NCI-H2196 treated with DMSO at 0.1 percent for 48 hours (cell line): ENCODE results near the gene CD36.

Experiments
- DNase-seq: peaks from one replicate; lab custom pipeline; 2025; ENCODE audit not compliant: unreplicated experiment; lab: John Stamatoyannopoulos, UW

The CD36 gene

DNA sequence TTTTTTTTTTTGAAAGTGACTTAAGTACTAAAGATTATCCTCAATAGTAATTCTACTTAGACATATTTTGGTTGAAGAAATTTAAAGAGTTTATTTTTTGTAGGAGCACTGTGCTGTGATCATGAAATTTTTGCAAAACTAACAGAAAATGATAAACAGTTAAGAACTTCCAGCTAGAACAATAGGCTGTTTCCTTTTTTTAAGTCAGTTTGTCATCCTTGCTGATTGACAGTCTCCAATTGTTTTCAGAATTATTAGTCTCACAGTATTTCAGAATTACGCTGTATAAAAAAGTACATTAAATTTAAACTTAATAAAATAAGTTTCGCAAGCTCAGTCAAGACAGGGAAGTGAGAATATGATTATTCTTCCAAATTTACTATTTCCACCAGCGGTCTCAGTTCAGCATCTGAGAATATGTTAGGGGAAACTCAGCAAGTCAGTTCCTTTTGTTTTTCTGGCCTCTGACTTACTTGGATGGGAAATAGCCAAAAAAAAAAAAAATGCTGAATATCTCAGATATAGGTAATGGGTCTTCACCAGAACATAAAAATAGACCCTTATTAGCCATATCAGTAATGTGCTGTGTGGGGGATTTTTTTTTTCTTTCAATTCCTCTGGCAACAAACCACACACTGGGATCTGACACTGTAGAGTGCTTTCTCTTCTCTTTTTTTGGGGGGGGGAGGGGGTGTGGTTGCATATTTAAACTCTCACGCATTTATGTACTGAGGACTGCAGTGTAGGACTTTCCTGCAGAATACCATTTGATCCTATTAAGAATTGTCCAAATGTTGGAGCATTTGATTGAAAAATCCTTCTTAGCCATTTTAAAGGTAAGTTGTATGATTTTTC, at the start of gene CD36:
Gene CD36 (plus strand): TSS at position 732 of the 855 bp plus-strand sequence. CDS start 8,099 bp downstream, outside the sequence.
- no peak for DNase-seq

GRCh38 chr7:80589631-80590030, 48.8 kb upstream of the CD36 start:
- DNase-seq = no peak

GRCh38 chr7:80591654-80592053, 46.8 kb upstream of the CD36 start:
- DNase-seq = no peak

DNA sequence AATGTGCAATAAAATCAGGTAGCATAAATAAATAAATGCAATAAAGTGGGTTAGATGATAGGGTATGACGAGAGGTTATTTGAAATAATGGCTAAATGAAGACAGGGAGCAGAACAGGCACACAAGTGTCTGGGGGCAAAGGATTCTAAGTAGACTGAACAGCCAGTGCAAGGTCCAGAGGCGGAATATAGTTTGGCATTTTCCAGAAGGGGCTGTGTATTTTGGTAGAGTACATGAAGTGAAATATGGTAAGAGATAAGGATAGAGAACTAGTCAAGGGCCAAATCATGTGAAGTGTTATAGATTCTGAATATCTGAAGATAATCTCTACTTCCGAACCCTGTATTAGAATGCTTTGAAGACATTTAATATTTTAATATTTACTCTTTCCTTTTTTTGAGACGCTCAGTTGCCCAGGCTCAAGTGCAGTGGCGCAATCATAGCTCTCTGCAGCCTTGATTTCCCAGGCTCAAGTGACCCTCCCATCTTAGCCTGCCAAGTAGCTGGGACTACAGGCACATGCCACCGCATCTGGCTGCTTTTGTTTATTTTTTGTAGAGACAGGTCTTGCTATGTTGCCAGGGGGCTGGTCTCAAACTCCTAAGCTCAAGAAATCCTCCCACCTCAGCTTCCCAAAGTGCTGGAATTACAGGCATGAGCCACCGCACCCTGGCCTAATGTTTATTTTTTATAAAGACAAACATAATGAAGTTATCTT, 44.4 kb upstream of the CD36 start:
- no peak for DNase-seq

GRCh38 chr7:80596933-80597517, 41.4 kb upstream of the CD36 start:
- no peak for DNase-seq

- no peak for DNase-seq
Observed at GRCh38 chr7:80597875-80598274, 40.6 kb upstream of the CD36 start.

- DNase-seq = no peak
Observed at GRCh38 chr7:80600046-80600445, 38.4 kb upstream of the CD36 start.

DNA sequence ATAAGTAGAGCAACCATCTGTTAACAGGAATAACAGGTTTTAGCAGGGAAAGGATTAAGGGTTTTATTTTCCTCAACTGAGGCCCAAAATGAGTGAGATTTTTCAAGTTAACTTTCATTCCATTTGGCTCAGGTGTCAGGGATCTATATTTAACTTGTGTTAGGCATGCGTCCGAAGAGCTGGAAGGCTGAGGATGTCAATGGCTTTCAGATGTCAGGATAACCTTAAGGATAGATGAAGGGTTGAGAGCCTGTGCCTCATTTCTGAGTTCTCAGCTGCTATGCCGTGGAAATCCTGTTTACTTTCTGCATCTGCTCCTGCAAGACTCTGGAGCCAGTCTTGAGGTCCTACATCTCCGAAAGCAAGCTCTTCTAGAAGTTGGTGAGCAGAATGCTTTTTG, 36.4 kb upstream of the CD36 start:
- DNase-seq = no peak

- DNase-seq = no peak
Observed at GRCh38 chr7:80603940-80604339, 34.5 kb upstream of the CD36 start.

- no peak for DNase-seq
Observed at GRCh38 chr7:80604436-80604835, 34.0 kb upstream of the CD36 start.

DNA sequence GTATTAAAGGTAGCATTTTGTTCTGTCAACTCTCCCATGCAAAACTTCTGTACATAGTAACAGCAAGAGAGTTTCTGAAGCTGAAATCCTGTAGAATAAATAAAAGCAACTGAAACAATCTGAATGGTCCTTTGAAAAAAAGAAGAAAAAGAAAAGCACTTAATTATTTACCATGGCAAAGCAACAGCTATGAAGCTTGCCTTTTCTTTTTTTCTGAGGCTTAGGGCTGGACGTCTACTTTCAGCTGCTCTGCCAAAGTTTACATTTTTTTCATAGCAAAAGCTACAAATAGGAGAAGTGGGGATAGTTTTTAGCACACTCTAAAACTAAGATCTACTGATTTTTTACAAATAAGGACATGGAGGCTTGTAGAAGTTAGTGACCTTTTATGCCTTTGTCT, 31.3 kb upstream of the CD36 start:
- no peak for DNase-seq

- no peak for DNase-seq
Observed at GRCh38 chr7:80608336-80608735, 30.1 kb upstream of the CD36 start.

DNA sequence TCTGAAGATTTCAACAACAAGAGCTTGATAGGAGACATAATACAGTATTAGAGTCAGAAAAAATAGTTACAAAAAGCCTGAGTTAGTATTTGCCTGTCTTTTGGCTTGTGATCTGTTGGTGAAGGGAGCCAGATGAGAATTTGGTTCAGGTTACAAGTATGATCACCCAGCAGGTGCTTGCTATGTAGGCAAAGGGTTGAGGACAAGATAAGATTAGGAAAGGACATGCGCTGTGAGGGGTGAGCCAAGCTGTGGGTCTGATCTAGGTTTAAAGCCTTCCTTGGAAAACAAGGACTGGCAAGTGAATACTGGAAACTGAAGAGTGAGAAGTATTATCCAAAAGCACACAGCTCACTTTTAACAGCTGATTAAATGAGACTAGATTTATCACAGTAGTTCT, 28.7 kb upstream of the CD36 start:
- DNase-seq = no peak

DNA sequence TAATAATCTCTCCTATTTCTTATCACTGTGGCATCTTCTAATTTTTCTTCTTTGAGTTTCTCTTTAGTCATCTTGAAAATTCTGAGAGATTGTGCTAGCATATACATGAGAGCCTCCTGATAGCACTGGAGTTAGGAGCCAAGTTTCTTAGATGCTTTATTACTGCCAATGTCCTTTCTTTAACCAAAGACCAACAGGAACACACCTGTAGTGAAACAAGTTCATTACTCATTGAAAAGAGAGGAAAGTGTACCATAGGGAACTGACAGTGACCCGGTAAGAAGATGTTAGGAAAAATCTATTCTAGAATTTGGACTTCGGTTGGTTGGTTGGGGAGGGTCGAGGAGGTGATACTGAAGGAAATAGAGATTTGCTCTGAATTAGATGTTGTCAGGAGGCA, 27.1 kb upstream of the CD36 start:
- DNase-seq = no peak

DNA sequence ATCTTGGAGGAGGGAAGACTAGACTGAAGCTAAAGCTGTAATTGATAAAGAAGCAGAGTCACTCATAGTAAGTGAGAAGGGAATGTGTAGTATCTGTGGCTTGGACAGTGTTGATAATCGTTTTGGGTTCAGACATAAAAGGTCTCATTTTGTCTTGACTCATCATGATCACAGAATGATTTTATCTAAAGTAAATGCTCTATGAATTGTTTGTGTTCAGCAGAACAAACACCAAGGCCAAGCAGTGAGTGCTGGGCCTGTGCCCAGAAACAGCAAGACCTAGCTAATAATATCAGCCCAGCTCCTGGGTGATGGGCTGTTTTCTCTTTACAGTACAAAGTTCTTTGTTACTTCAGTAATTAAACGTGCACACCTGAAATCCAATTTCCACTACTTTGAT, 26.7 kb upstream of the CD36 start:
- no peak for DNase-seq

DNA sequence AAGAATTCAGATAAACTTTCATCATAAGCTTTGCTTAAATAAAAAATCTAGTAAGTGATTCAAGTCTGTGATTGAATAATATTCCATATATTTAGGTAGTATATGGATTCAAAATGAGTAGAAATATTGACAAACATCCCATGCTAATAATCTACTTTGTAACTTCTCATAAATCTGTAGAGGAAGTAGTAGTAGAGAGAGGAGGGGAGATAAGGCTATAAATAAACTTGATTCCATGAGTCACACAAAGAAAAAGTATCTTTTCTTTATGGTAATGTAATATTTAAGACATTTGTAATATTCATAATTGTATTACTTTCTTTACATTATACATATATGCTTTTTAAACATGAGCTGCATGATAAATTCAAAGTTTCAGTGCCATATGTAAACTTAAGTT, 25.6 kb upstream of the CD36 start:
- no peak for DNase-seq

DNA sequence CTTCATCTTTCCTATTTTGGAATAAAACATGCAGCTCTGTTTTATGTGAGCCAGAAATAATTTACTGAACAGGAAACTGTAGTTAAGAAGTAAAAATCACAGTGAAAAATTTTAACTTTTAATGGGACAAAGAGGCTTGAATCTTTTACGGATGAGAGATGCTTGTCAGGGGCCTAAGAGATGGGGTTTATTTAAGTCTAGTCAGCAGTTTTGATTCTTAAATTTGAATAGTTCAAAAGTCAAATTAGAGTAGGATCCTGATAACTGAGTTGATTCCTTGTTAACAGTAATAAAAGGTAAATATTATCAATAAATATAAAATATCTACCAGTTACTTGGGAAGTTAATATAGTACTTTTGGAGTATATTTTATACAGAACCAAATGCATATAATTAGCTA, 24.9 kb upstream of the CD36 start:
- DNase-seq = no peak

GRCh38 chr7:80614851-80615271, 23.6 kb upstream of the CD36 start:
- DNase-seq = no peak

DNA sequence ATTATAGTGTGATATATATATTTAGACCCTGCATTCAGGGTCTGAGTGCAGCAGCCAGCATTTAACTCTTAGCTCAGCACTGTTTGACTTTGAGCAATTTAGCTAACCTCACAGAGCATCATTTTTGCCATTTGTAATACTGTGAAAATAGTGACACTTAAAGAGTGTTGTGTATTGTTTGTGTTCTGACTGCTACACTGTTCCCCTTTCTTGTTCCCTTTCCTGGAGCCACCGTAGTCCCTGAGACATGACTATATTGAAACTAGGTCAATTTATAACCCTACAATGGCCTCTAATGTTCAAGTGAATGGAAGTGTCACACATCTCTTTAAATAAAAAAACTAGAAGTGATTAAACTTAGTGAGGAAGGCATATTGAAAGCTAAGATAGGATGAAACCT, 20.3 kb upstream of the CD36 start:
- no peak for DNase-seq

- DNase-seq = no peak
Observed at GRCh38 chr7:80619741-80620140, 18.7 kb upstream of the CD36 start.

- no peak for DNase-seq
Observed at GRCh38 chr7:80622541-80622940, 15.9 kb upstream of the CD36 start.
